ENCODE measurements around the gene SWAP70. TPM values are rescaled to one million over a fixed set of nuclear protein-coding genes. Genes with fewer than 3 reads are reported as not detected.
A peak's percentile ranks its signal among the peaks of the same experiment; 100 is the strongest.

SWAP70 gene
- total and polyA plus RNA-seq, 2 of the 13 experiments (the other 11 are each of a cell fraction or from before 2014, with no cell fraction given) = 4.6 to 8.7 TPM

- TF ChIP-seq ZNF329 (CRISPR knock-in tag; IDR thresholded peaks at IDR 0.05; ENCODE audit: low read depth) (0 out of 2 replicates have a peak, but pooled peaks have one; percentile 16), ZNF709 (CRISPR knock-in tag; IDR thresholded peaks at IDR 0.05) (peak; percentile 7; the same call in 1 of the 2 replicates), ZBTB39 (CRISPR knock-in tag; IDR thresholded peaks at IDR 0.05) (no peak), ZFX (CRISPR knock-in tag; IDR thresholded peaks at IDR 0.05; ENCODE audit: low read depth) (peak; percentile 98), ZNF75D (CRISPR knock-in tag; IDR thresholded peaks at IDR 0.05; ENCODE audit: borderline replicate concordance) (no peak; the same call in 1 of the 2 replicates), ZNF558 (CRISPR knock-in tag; IDR thresholded peaks at IDR 0.05; ENCODE audit: borderline replicate concordance) (peak; percentile 92; the same call in 1 of the 2 replicates), ZNF569 (CRISPR knock-in tag; IDR thresholded peaks at IDR 0.05; ENCODE audit: borderline replicate concordance) (no peak), E2F2 (CRISPR knock-in tag; IDR thresholded peaks at IDR 0.05; ENCODE audit: borderline replicate concordance) (0 out of 2 replicates have a peak, but pooled peaks have one; percentile 5), TFE3 (CRISPR knock-in tag; IDR thresholded peaks at IDR 0.05) (no peak), GATAD1 (CRISPR knock-in tag; IDR thresholded peaks at IDR 0.05) (no peak), NR1H2 (CRISPR knock-in tag; IDR thresholded peaks at IDR 0.05; ENCODE audit: borderline replicate concordance, low read depth) (peak; percentile 37; the same call in 1 of the 2 replicates), ARNTL (CRISPR knock-in tag; IDR thresholded peaks at IDR 0.05) (no peak), MEF2D (CRISPR knock-in tag; IDR thresholded peaks at IDR 0.05) (no peak; the same call in 1 of the 2 replicates), TFAP4 (IDR thresholded peaks at IDR 0.05; ENCODE audit: borderline replicate concordance, low read depth) (no peak), ZNF605 (CRISPR knock-in tag; IDR thresholded peaks at IDR 0.05) (no peak), PHF5A (CRISPR knock-in tag; IDR thresholded peaks at IDR 0.05; ENCODE audit: low read depth, unreplicated experiment) (no peak), TEF (CRISPR knock-in tag; IDR thresholded peaks at IDR 0.05) (0 out of 2 replicates have a peak, but pooled peaks have one; percentile 10)
These were observed 95.0 kb downstream of the SWAP70 start (continued) for GRCh38 chr11:9758637-9759518.
